Measurements from ENCODE around the gene SLC16A11.
A peak's percentile ranks its signal among the peaks of the same experiment; 100 is the strongest.
"Not testable (repeated sequence)": the region's sequence is repeated elsewhere in the genome, so short reads cannot be mapped to it uniquely, and the experiment has no call there.

Gene SLC16A11

DNA sequence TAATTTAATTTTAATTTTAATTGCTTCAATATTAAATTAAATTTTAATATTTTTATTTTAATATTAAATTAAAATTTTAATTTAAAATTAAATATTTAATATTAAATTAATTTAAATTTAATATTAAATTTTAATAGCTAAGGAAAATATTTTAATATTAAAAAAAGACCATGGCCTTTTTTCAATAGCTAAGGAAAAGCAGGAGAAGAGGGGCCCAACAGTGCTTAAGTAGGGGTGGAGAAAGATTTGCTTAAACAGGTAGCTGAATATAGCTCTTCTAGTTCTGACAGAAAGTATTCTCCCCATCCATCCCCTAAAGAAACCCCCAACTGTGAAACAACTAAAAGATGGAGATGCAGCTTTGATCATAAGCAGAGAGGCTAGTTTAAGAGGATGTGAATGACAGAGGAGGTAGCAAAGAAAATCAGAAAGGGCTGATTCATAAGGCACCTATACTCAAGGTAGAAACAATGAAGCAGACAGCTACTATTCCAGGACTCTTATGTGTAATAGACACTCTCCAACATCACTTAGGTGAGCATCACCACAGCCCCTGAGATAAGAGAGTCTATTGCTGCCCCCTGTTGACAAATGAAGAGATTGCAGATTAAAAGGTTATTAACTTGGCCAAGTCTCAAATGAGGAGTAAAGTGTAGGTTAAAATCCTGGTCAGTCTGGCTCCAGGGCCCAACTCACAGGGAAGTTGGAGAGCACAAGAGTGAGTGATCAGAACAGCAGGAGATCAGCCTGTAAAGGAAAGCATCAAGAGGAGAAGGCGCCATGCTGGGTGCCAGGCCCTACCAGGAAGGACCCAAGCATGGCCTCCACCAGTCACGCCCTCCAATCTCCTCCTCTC is 39.3 kb downstream of the SLC16A11 start:
- no peak for DNase-seq

DNA sequence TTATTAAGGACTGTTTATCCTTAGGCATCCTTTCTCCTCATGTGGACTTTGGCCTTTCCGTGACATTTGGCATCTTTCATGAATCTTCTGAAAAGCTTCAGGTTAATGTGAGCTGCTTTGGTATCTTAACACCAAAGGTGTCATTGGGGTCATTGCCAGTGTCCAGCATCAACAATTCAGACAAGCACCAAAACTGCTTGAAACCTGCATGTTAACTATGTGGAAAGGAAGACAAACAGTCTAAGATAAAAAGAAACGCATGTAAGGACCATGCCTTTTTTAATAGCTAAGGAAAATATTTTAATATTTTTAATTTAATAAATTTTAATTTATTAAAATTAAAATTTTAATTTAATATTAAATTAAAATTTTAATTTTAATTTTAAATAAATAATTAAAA is 40.1 kb downstream of the SLC16A11 start:
- DNase-seq: no peak

DNA sequence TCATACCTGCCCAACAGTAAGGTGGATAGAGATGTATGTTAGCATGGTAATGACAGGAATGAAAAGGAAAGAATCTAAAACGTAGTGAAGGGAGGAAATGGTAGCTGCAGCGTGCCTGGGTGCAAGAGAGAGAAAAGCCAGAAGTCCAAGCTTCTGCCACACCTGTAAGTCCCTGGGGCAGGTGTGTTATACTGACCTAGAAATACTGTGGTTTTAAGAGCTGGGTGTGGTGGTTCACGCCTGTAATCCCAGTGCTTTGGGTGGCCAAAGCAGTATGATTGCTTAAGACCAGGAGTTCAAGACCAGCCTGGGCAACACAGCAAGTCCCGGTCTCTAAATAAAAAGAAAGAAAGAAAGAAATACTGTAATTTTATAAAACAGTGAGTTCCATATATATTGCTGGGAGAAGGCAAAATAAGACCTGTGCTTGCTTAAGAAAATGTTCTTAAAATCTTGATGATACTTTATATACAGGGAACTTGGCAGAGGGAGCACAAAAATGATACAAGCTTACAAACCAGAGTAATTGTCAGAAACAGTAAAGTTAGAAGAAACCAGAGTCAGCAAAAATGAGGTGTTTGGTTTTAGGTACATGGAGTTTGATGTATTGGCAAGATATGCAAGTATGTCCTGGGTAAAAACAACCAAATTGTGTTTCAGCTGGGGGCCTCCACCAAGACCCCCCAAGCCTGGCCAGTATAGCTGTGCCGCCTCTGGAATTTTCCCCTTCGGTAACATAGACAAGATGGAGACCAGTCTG is 41.4 kb downstream of the SLC16A11 start:
- no peak for DNase-seq

GRCh38 chr17:7001318-7001961 is 42.5 kb downstream of the SLC16A11 start:
- DNase-seq: peak; percentile 31

GRCh38 chr17:6998855-6999508 is 44.9 kb downstream of the SLC16A11 start:
- no peak for DNase-seq

DNA sequence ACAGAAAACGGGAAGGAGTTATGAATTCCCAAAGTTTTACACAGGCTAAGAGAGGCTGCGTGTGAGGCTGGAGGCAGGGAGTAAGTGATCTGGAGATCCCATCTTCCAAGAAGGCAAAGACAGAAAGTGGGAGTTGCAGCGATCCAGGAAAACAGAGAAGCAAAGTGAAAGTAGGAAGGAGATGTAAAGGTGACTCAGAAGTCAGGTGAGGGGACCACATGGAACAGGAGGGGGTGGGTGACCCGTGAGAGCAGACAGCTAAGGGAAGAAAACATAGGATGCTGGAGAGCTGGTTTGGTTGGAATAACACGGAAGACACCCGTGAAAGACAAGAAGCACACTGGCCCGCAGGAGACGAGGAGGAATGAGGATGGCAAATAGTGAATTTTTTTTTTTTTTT is 46.7 kb downstream of the SLC16A11 start:
- no peak for DNase-seq

DNA sequence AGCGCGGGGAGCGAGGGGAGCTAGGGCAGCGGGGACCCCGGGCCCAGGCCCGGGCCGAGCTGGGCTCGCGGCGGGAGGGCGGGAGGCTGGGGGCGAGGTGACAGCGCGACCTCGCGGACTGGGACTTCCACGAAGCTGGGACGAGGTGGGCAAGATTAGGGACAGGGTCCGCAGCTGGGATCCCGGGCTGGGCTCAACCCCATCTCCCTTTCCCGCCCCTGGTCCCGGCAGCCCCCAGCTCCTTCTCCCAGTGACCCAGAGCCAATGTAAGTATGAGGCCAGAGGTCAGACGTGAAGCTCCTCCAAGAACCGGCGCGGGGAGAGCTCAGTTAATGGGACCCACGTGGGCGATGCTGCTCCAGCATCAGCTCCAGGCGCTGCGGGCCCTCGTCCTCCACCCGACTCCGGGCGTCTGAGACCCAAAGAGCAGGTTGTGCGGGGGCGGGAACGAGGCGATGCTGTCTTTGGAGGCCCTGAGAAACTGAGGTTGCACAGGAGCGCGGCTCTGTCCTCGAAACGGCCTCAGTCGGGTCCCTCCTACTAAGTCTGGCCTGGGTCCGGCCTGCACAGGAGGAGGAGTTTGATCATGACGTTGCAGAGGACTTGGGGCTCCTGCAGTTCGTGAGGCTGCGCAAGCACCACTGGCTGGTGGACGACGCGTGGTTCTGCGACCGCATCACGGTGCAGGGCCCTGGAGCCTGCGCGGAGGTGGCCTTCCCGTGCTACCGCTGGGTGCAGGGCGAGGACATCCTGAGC is 47.5 kb downstream of the SLC16A11 start:
- DNase-seq: no peak

DNA sequence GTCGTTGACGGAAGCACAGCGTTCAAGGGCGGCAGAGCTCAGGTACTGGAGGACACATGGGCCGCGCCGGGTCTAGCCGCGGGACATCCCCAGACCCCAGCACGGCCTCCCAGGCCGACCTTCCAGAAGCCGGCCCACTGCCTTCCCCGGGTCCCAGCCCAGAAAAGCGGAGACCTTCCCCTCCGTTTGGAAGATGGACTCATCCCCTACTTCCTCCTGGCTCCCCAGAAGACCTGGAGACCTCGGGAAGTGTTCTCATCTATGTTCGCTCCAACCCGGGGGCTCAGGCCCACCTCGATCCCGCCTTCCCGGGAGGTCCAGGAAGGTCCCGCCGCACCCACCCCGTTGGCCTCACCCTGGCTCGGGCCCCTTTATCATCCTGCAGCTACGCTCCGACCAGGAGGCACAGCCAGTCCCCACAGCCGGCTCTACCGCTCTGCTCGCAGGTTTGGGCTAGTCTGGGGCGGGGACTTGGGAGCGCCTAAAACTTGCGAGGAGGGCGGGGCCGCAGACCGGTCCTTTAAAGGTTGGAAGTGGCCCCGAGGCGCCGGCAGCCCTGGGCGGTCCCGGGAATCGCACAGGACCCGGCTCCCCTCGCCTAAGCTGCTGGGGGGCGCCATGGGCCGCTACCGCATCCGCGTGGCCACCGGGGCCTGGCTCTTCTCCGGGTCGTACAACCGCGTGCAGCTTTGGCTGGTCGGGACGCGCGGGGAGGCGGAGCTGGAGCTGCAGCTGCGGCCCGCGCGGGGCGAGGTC is 48.2 kb downstream of the SLC16A11 start, which contains the start of gene ALOX12:
Gene ALOX12, plus strand, starts transcription at position 550 of the 756 bp plus-strand sequence. Its CDS starts 69 bp downstream, at position 619.
- no peak for DNase-seq

GRCh38 chr17:6994666-6995256 is 49.1 kb downstream of the SLC16A11 start:
- DNase-seq: no peak

DNA sequence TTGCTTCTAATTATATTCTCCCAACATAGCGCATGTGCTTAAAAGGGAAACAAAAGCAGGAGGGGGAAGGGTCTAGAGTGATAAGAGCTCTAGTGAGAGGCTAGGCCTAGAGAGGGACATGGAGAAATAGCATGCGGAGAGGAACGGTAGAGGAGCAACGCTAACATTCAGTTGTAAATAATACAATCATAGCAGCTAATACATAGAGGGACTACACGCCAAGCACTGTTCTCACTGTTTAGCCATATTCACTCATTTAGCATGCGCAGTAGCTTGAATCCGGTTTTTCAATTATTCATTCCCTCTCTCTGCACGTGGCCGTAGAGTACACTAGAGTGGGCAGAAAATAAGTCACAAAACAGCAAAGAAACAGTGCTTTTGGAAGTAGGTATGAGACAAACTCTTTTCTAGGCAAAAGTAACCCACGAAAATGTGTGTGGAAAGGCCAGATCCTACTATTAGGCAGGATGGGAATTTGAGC is 49.7 kb downstream of the SLC16A11 start:
- no peak for DNase-seq

GRCh38 chr17:6993613-6994056 is 50.3 kb downstream of the SLC16A11 start:
- DNase-seq: not testable (repeated sequence)

All from T-helper 9 cell (primary cell).